ENCODE results near the gene NTM. TPM values are rescaled to one million over a fixed set of nuclear protein-coding genes. Genes with fewer than 3 reads are reported as not detected.

The NTM gene
- polyA plus RNA-seq, 1 donor from 2014 or later: 39.4 TPM

- H3K36me3 ChIP-seq (ENCODE audit: insufficient read depth, low read length): no peaks in the 10 kb centered on the region
- H3K79me2 ChIP-seq (replicated peaks; ENCODE audit: insufficient read depth, low read length): no peaks in the 10 kb centered on the region
- no peaks in the 10 kb centered on the region for H3K9me3 ChIP-seq (ENCODE audit: low read length)
- H3K4me3 ChIP-seq (ENCODE audit: low read length): no peak overlapping the region
- no peaks in the 10 kb centered on the region for H3K27me3 ChIP-seq (ENCODE audit: insufficient read depth, low read depth, low read length)
- no peaks in the 10 kb centered on the region for H3K9me2 ChIP-seq (ENCODE audit: insufficient read depth, low read length)
- H3K9ac ChIP-seq (ENCODE audit: low read length): no peak overlapping the region
- no peaks in the 10 kb centered on the region for H3F3A ChIP-seq (ENCODE audit: insufficient read depth, low read length, poor library complexity, severe bottlenecking)
- no peaks in the 10 kb centered on the region for H4K20me1 ChIP-seq (ENCODE audit: insufficient read depth)
- no peak for TF ChIP-seq MXI1 (conservative IDR thresholded peaks at IDR 0.05; ENCODE audit: poor library complexity, severe bottlenecking)
- no peak for TF ChIP-seq EZH2 (IDR thresholded peaks at IDR 0.05; ENCODE audit: borderline replicate concordance, insufficient read depth, low read length, poor library complexity, severe bottlenecking)
- no peak for TF ChIP-seq EP300 (conservative IDR thresholded peaks at IDR 0.05; ENCODE audit: poor library complexity, severe bottlenecking)
- TF ChIP-seq CTCF (IDR thresholded peaks at IDR 0.05; ENCODE audit: poor library complexity, severe bottlenecking): no peak
- no peak for TF ChIP-seq RAD21 (conservative IDR thresholded peaks at IDR 0.05)
- no peak for TF ChIP-seq TAF1 (IDR thresholded peaks at IDR 0.05; ENCODE audit: low read depth)
- no peak for TF ChIP-seq SMC3 (conservative IDR thresholded peaks at IDR 0.05; ENCODE audit: poor library complexity)
- H3K27ac ChIP-seq (ENCODE audit: low read length): no peak overlapping the region
- no peak overlapping the region for H3K4me2 ChIP-seq (ENCODE audit: low read length)
- H2AFZ ChIP-seq (ENCODE audit: low read depth, low read length): no peak overlapping the region
Observed at GRCh38 chr11:132285631-132286030, 915.2 kb downstream of the NTM start.

GRCh38 chr11:132286106-132286505, 915.7 kb downstream of the NTM start:
- Histone ChIP-seq H3F3A (ENCODE audit: insufficient read depth, low read length, poor library complexity, severe bottlenecking) (no peaks in the 10 kb centered on the region), H3K9me2 (ENCODE audit: insufficient read depth, low read length) (no peaks in the 10 kb centered on the region), H3K79me2 (replicated peaks; ENCODE audit: insufficient read depth, low read length) (no peaks in the 10 kb centered on the region), H3K27me3 (ENCODE audit: insufficient read depth, low read depth, low read length) (no peaks in the 10 kb centered on the region), H3K4me2 (ENCODE audit: low read length) (no peak overlapping the region), H3K9me3 (ENCODE audit: low read length) (no peaks in the 10 kb centered on the region), H2AFZ (ENCODE audit: low read depth, low read length) (no peak overlapping the region), H3K4me3 (ENCODE audit: low read length) (no peak overlapping the region), H3K36me3 (ENCODE audit: insufficient read depth, low read length) (no peaks in the 10 kb centered on the region), H3K9ac (ENCODE audit: low read length) (no peak overlapping the region), H3K27ac (ENCODE audit: low read length) (peak overlapping the region; percentile 36), H4K20me1 (ENCODE audit: insufficient read depth) (no peaks in the 10 kb centered on the region)
- no peak for TF ChIP-seq SMC3 (conservative IDR thresholded peaks at IDR 0.05; ENCODE audit: poor library complexity)

- H2AFZ ChIP-seq (ENCODE audit: low read depth, low read length): no peak overlapping the region
- H3K79me2 ChIP-seq (replicated peaks; ENCODE audit: insufficient read depth, low read length): no peaks in the 10 kb centered on the region
- no peaks in the 10 kb centered on the region for H3K36me3 ChIP-seq (ENCODE audit: insufficient read depth, low read length)
- no peak overlapping the region for H3K27ac ChIP-seq (ENCODE audit: low read length)
- H3K9ac ChIP-seq (ENCODE audit: low read length): no peak overlapping the region
- TF ChIP-seq EP300 (conservative IDR thresholded peaks at IDR 0.05; ENCODE audit: poor library complexity, severe bottlenecking) (no peak), RAD21 (conservative IDR thresholded peaks at IDR 0.05) (no peak), CTCF (IDR thresholded peaks at IDR 0.05; ENCODE audit: poor library complexity, severe bottlenecking) (no peak)
- no peaks in the 10 kb centered on the region for H3K9me3 ChIP-seq (ENCODE audit: low read length)
- H3K9me2 ChIP-seq (ENCODE audit: insufficient read depth, low read length): no peaks in the 10 kb centered on the region
- H3K27me3 ChIP-seq (ENCODE audit: insufficient read depth, low read depth, low read length): no peaks in the 10 kb centered on the region
- H3K4me2 ChIP-seq (ENCODE audit: low read length): no peak overlapping the region
- no peaks in the 10 kb centered on the region for H3F3A ChIP-seq (ENCODE audit: insufficient read depth, low read length, poor library complexity, severe bottlenecking)
- H3K4me3 ChIP-seq (ENCODE audit: low read length): no peak overlapping the region
- no peaks in the 10 kb centered on the region for H4K20me1 ChIP-seq (ENCODE audit: insufficient read depth)
Observed at GRCh38 chr11:132288036-132288435, 917.6 kb downstream of the NTM start.

Measured in neural cell (in vitro differentiated cells).